Measurements from ENCODE around the gene MTLN.

DNA sequence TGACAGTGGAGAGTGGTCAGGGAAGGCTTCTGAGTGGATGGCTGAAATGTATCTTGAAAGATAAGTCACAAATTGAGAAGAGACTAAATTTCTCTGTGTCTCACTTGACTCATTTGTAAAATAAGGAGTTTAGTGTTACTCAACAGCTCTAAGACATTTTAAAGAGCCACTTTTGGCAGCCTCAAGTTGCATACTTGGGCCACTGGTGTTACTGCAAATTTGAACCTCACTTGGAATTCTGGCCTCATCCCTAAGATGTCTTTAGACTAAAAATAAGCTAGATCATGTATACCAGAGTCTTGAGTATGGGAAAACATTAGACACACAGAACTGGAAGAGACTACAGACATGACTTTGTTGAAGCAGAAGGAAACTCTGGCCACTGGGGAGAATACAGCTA lies 4.5 kb upstream of the MTLN start:
- TF ChIP-seq EZH2phosphoT487 (IDR thresholded peaks at IDR 0.05; ENCODE audit: insufficient read depth, low read depth), result no peak
- no peak for TF ChIP-seq EZH2 (IDR thresholded peaks at IDR 0.05; ENCODE audit: insufficient read depth, poor library complexity, severe bottlenecking)
